Muscle layer of colon (tissue), 2 donors: ENCODE results near the gene PEX13.

Source experiments
- H3K27ac ChIP-seq: one replicate; pipeline ENCODE4 v1.7.0; 2013; ENCODE audit warnings: low read depth, mild to moderate bottlenecking, low read length, moderate library complexity
- H3K27me3 ChIP-seq, 2 donors: one replicate each; pipeline ENCODE4 v1.7.0; 2013; ENCODE audit warnings: low read length in 2 of 2, mild to moderate bottlenecking in 2 of 2; ENCODE audit not compliant: insufficient read depth in 2 of 2, control insufficient read depth in 1 of 2
- H3K36me3 ChIP-seq: one replicate; pipeline ENCODE4 v1.7.0; 2013; ENCODE audit warnings: mild to moderate bottlenecking, low read length; ENCODE audit not compliant: insufficient read depth
- H3K4me1 ChIP-seq: one replicate; pipeline ENCODE4 v1.7.0; 2013; ENCODE audit warnings: mild to moderate bottlenecking, low read length; ENCODE audit not compliant: insufficient read depth
- H3K4me3 ChIP-seq, 2 donors: one replicate each; pipeline ENCODE4 v1.7.0; 2013; ENCODE audit warnings: low read length in 2 of 2, low read depth in 1 of 2, mild to moderate bottlenecking in 1 of 2, moderate library complexity in 1 of 2
- H3K9ac ChIP-seq: one replicate; pipeline ENCODE4 v1.7.0; 2013; ENCODE audit warnings: low read length
- H3K9me3 ChIP-seq: one replicate; pipeline ENCODE4 v1.7.0; 2013; ENCODE audit warnings: mild to moderate bottlenecking, low read length
- donor health status: abdominal sarcoma.
- donor health status: Adenocarcinoma of cecum.

Gene PEX13

DNA sequence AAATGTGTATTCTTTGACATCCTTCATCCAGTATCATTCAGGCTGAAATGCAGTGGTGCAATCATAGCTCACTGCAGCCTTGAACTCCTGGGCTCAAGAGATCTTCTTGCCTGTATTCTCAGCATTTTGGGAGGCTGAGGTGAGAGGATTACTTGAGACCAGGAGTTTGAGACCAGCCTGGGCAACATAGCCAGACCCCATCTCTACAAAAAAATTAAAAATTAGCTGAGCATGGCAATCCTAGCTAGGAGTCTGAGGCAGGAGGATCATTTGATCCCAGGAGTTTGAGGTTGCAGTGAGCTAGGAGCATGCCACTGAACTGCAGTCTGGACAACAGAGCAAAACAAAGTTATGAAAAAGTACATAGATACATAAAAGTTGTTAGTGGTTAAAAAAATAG is 72.3 kb downstream of the PEX13 start:
- Histone ChIP-seq H3K9me3 (no peaks in the 10 kb centered on the region), H3K4me3 (no peak overlapping the region), H3K9ac (no peak overlapping the region), H3K27ac (no peak overlapping the region), H3K4me1 (no peaks in the 10 kb centered on the region), H3K27me3 (no peaks in the 10 kb centered on the region), H3K36me3 (no peaks in the 10 kb centered on the region)

DNA sequence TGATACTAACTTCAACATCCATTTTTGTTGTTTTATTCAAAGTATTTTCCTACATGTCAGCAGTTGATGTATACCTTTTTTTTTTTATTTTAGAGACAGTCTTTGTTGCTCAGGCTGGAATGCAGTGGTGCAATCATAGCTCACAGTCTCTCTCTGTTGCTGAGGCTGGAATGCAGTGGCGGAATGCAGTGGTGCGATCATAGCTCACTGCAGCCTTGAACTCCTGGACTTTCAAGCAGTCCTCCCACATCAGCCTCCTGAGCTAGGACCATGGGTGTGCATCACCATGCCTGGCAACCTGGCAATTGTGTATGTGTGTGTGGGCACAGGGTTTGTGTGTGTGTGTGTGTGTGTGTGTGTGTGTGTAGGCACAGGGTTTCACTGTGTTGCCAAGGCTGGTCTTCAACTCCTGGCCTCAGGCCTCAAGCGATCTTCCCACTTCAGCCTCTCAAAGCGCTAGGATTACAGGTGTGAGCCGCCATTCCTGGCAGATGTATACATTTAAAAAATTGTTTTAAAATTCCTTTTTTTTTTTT is 72.9 kb downstream of the PEX13 start:
- Histone ChIP-seq H3K9me3 (no peaks in the 10 kb centered on the region), H3K27me3 (no peaks in the 10 kb centered on the region), H3K36me3 (no peaks in the 10 kb centered on the region), H3K27ac (no peak overlapping the region), H3K4me1 (no peaks in the 10 kb centered on the region), H3K4me3 (no peak overlapping the region), H3K9ac (no peak overlapping the region)

GRCh38 chr2:61091485-61091884 is 74.0 kb downstream of the PEX13 start:
- Histone ChIP-seq H3K27me3 (no peaks in the 10 kb centered on the region), H3K27ac (no peak overlapping the region), H3K4me1 (no peaks in the 10 kb centered on the region), H3K9me3 (no peaks in the 10 kb centered on the region), H3K36me3 (no peaks in the 10 kb centered on the region), H3K9ac (no peak overlapping the region), H3K4me3 (no peak overlapping the region)

DNA sequence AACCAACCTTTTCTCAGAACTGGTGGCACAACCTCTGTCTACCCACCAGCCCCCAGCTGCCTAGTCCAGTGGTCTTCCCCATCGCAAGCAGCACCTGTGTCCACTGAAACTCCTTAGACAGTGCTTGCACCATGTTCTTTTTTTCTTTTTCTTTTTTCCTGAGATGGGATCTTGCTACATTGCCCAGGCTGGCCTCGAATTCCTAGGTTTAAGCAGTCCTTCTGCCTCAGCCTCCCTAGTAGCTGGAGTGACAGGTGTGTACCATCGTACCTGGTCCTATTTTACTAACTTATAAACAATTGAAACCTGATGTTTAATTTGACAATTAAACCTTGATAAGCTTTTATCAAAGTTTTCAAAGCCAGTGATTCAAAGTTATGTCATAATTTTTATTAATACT is 78.9 kb downstream of the PEX13 start:
- Histone ChIP-seq H3K9me3 (no peaks in the 10 kb centered on the region), H3K27me3 (no peaks in the 10 kb centered on the region), H3K4me1 (no peaks in the 10 kb centered on the region)

GRCh38 chr2:61100801-61101200 is 83.3 kb downstream of the PEX13 start:
- no peak overlapping the region for H3K9ac ChIP-seq
- H3K4me1 ChIP-seq, result no peaks in the 10 kb centered on the region
- H3K27me3 ChIP-seq, result no peaks in the 10 kb centered on the region

More for the DNA sequence above, 78.9 kb downstream of the PEX13 start:
- H3K36me3 ChIP-seq, result no peaks in the 10 kb centered on the region
- H3K27ac ChIP-seq, result no peak overlapping the region
- H3K4me3 ChIP-seq, result no peak overlapping the region
- no peak overlapping the region for H3K9ac ChIP-seq

More at GRCh38 chr2:61100801-61101200, 83.3 kb downstream of the PEX13 start:
- peaks cover 3% of the 10 kb centered on the region for H3K36me3 ChIP-seq
- H3K4me3 ChIP-seq, result no peak overlapping the region
- no peaks in the 10 kb centered on the region for H3K9me3 ChIP-seq
- no peak overlapping the region for H3K27ac ChIP-seq
